CD4-positive, alpha-beta T cell treated with Interleukin-10 for 1 hour (primary cell): ENCODE results near the gene DUSP8.

Experiments
- DNase-seq: peaks from one replicate; pipeline ENCODE4 v3.0.0-alpha.2; 2020

The DUSP8 gene

GRCh38 chr11:1549338-1550330 is 22.4 kb downstream of the DUSP8 start:
- peak; percentile 8 for DNase-seq

- DNase-seq = peak; percentile 13
These were observed 23.6 kb downstream of the DUSP8 start for GRCh38 chr11:1548221-1549070.

- DNase-seq = peak; percentile 13
These were observed 24.5 kb downstream of the DUSP8 start for GRCh38 chr11:1547467-1548098.

GRCh38 chr11:1546536-1547466 is 25.3 kb downstream of the DUSP8 start:
- peak; percentile 54 for DNase-seq

GRCh38 chr11:1546077-1546535 is 26.0 kb downstream of the DUSP8 start:
- DNase-seq = no peak

GRCh38 chr11:1545432-1545831 is 26.6 kb downstream of the DUSP8 start:
- no peak for DNase-seq

- DNase-seq = no peak
These were observed 27.5 kb downstream of the DUSP8 start for GRCh38 chr11:1544536-1544935.

GRCh38 chr11:1543606-1544263 is 28.3 kb downstream of the DUSP8 start:
- no peak for DNase-seq

GRCh38 chr11:1542267-1542666 is 29.8 kb downstream of the DUSP8 start:
- DNase-seq = no peak

GRCh38 chr11:1541474-1542204 is 30.4 kb downstream of the DUSP8 start:
- no peak for DNase-seq

- DNase-seq = no peak
These were observed 32.0 kb downstream of the DUSP8 start for GRCh38 chr11:1540074-1540473.

GRCh38 chr11:1538153-1538552 is 33.9 kb downstream of the DUSP8 start:
- no peak for DNase-seq

GRCh38 chr11:1536065-1536843 is 35.8 kb downstream of the DUSP8 start:
- no peak for DNase-seq

GRCh38 chr11:1534682-1535081 is 37.4 kb downstream of the DUSP8 start:
- DNase-seq = no peak

GRCh38 chr11:1534171-1534570 is 37.9 kb downstream of the DUSP8 start:
- no peak for DNase-seq

- no peak for DNase-seq
These were observed 38.7 kb downstream of the DUSP8 start for GRCh38 chr11:1533342-1533725.

- no peak for DNase-seq
These were observed 39.3 kb downstream of the DUSP8 start for GRCh38 chr11:1532606-1533341.

GRCh38 chr11:1532014-1532586 is 40.0 kb downstream of the DUSP8 start:
- no peak for DNase-seq
